Measurements from ENCODE around the gene SHISAL1.

SHISAL1 gene

DNA sequence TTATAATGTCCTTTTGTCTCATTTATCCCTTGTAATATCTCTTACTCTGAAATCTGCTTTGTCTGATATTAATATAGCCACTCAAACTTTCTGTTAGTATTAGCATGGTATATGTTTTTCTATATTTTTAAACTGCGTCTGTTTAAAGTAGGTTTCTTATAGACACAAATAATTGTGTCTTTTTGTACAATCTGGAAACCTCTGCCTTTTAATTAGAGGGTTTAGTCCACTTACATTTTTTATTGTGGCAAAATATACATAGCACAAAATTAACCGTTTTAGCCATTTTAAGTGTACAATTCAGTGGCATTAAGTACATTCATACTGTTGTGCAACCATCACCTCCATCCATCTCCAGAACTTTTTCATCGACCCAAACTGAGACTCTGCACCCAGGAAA is 103.4 kb downstream of the SHISAL1 start:
- peaks cover 7% of the 10 kb centered on the region for H3K4me1 Mint-ChIP-seq
- no peak overlapping the region for H3K27ac Mint-ChIP-seq
- no peak for DNase-seq
- H3K4me3 Mint-ChIP-seq, result no peak overlapping the region
- no peak for ATAC-seq
- no peaks in the 10 kb centered on the region for H3K27me3 Mint-ChIP-seq
- peaks cover 7% of the 10 kb centered on the region for H3K36me3 Mint-ChIP-seq (ENCODE audit: low read depth)
- H3K9me3 Mint-ChIP-seq, result peaks cover 17% of the 10 kb centered on the region

- H3K4me1 Mint-ChIP-seq, result peaks cover 7% of the 10 kb centered on the region
- H3K27me3 Mint-ChIP-seq, result no peaks in the 10 kb centered on the region
- H3K9me3 Mint-ChIP-seq, result peaks cover 17% of the 10 kb centered on the region
- H3K27ac Mint-ChIP-seq, result no peak overlapping the region
- H3K36me3 Mint-ChIP-seq (ENCODE audit: low read depth), result peaks cover 12% of the 10 kb centered on the region
- H3K4me3 Mint-ChIP-seq, result no peak overlapping the region
- no peak for DNase-seq
- no peak for ATAC-seq
These were observed 104.8 kb downstream of the SHISAL1 start for GRCh38 chr22:44207981-44208317.

DNA sequence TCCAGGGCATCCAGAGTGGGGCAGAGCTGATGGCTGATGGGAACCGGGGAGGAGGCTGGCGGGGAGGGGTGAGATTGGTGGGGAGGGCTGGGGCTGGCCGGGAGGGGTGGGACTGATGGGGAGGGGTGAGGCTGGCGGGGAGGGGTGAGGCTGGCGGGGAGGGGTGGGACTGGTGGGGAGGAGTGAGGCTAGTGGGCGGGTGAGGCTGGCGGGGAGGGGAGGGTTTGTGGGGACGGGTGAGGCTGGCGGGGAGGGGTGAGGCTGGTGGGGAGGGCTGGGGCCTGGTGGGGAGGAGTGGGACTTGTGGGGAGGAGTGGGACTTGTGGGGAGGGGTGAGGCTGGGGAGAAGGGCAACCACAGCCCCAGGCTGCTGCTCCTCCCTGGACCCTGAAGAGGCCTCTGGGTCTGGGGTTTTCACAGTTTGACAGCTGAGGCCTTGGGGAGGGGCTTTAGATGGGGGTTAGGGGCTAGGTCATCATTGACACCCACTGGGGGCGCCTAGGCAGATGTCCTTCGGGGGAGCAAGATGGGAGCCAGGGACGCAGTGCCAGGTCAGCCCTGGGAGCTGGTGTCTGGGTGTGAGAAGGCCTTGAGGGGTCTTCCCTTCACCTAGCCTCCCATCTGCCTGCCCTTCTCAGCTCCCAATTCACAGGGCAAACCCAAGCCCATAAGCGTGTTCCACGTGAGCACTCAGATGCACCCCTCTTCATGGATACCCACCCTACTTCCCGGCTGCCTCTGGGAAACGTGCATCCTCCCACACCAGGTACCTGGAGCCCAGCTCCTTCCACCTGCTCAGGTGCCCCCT is 105.4 kb downstream of the SHISAL1 start:
- peaks cover 7% of the 10 kb centered on the region for H3K4me1 Mint-ChIP-seq
- no peak overlapping the region for H3K27ac Mint-ChIP-seq
- H3K36me3 Mint-ChIP-seq (ENCODE audit: low read depth), result peaks cover 18% of the 10 kb centered on the region
- H3K27me3 Mint-ChIP-seq, result no peaks in the 10 kb centered on the region
- no peak for ATAC-seq
- no peak overlapping the region for H3K4me3 Mint-ChIP-seq
- H3K9me3 Mint-ChIP-seq, result peaks cover 17% of the 10 kb centered on the region
- DNase-seq, result no peak

DNA sequence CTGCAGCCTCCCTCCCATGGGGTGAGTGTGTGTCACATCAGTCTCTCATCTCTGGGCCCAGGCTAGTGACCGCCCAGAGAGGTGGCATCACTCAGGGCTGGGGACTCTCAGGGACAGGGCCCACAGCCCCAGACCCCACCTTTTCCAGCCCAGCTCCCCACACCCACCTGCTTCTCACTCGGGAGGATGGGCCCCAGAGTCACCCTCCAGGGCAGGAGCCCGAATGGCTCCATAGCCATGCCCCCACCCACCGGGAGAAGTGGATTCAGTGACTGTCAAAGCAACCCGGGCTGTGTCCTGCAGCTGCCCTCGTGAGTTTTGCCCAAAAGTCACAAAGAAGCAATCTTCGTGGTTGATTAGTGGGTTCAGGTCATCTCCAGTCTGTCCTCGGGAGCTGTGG is 106.1 kb downstream of the SHISAL1 start:
- peaks cover 23% of the 10 kb centered on the region for H3K36me3 Mint-ChIP-seq (ENCODE audit: low read depth)
- H3K4me1 Mint-ChIP-seq, result peaks cover 7% of the 10 kb centered on the region
- ATAC-seq, result no peak
- H3K9me3 Mint-ChIP-seq, result peaks cover 17% of the 10 kb centered on the region
- no peak for DNase-seq
- H3K27ac Mint-ChIP-seq, result no peak overlapping the region
- no peak overlapping the region for H3K4me3 Mint-ChIP-seq
- H3K27me3 Mint-ChIP-seq, result no peaks in the 10 kb centered on the region

GRCh38 chr22:44206330-44206645 is 106.5 kb downstream of the SHISAL1 start:
- peaks cover 23% of the 10 kb centered on the region for H3K36me3 Mint-ChIP-seq (ENCODE audit: low read depth)
- H3K4me3 Mint-ChIP-seq, result no peak overlapping the region
- H3K27ac Mint-ChIP-seq, result no peak overlapping the region
- H3K9me3 Mint-ChIP-seq, result peaks cover 17% of the 10 kb centered on the region
- H3K4me1 Mint-ChIP-seq, result peaks cover 7% of the 10 kb centered on the region
- no peaks in the 10 kb centered on the region for H3K27me3 Mint-ChIP-seq
- DNase-seq, result no peak
- no peak for ATAC-seq

DNA sequence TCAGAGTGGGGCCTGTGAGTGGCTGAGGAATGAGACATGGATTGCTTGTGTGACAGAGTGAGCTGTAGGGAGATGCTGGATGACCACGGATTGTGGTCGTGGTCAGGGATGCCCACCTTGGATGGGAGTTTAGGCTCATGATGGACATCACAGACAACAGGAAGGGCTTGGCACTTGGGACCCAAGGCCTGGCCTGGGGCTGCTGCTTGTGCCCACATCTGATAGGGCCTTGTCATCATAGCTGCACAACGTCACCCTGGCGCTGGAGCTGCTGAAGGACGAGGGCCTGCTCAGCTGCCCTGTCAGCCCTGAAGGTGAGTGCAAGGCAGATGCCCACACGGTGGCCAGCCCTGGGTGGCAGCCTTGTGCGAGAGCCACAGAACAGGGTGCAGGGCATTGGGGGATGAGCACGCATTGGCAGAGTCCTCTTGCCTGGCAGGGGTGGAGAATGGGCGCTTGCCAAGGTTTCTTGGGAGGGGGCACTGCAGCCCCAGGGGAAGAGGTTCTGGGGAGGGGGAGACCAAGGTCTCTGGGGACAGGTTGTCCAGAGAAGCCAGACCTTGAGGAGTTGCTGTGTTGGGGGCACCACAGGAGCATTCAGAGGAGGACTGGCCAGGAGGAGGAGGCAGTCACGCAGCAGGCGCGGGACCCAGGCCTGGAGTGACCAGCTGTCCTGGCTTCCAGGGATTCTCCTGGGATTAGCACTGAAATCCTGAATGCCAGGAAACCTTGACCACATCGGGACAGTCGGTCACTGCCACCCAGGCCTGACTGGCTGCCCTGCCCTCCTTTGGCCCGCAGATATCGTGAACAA is 107.0 kb downstream of the SHISAL1 start:
- peaks cover 7% of the 10 kb centered on the region for H3K4me1 Mint-ChIP-seq
- DNase-seq, result no peak
- no peaks in the 10 kb centered on the region for H3K27me3 Mint-ChIP-seq
- H3K4me3 Mint-ChIP-seq, result no peak overlapping the region
- H3K36me3 Mint-ChIP-seq (ENCODE audit: low read depth), result peaks cover 23% of the 10 kb centered on the region
- ATAC-seq, result no peak
- no peak overlapping the region for H3K27ac Mint-ChIP-seq
- H3K9me3 Mint-ChIP-seq, result peaks cover 17% of the 10 kb centered on the region

GRCh38 chr22:44204739-44205515 is 107.8 kb downstream of the SHISAL1 start:
- no peak overlapping the region for H3K27ac Mint-ChIP-seq
- H3K4me3 Mint-ChIP-seq, result no peak overlapping the region
- H3K27me3 Mint-ChIP-seq, result no peaks in the 10 kb centered on the region
- DNase-seq (no peak), ATAC-seq (no peak)
- H3K9me3 Mint-ChIP-seq, result peaks cover 11% of the 10 kb centered on the region
- peaks cover 21% of the 10 kb centered on the region for H3K36me3 Mint-ChIP-seq (ENCODE audit: low read depth)
- H3K4me1 Mint-ChIP-seq, result peaks cover 7% of the 10 kb centered on the region

- Mint-ChIP-seq H3K27ac (no peak overlapping the region), H3K4me3 (no peak overlapping the region), H3K9me3 (no peaks in the 10 kb centered on the region), H3K4me1 (peaks cover 3% of the 10 kb centered on the region), H3K27me3 (no peaks in the 10 kb centered on the region), H3K36me3 (ENCODE audit: low read depth) (peaks cover 31% of the 10 kb centered on the region)
- DNase-seq, result no peak
- no peak for ATAC-seq
These were observed 109.5 kb downstream of the SHISAL1 start for GRCh38 chr22:44203203-44203602.

- Mint-ChIP-seq H3K27ac (no peak overlapping the region), H3K36me3 (ENCODE audit: low read depth) (peaks cover 36% of the 10 kb centered on the region), H3K4me3 (no peak overlapping the region), H3K9me3 (no peaks in the 10 kb centered on the region), H3K27me3 (no peaks in the 10 kb centered on the region), H3K4me1 (no peaks in the 10 kb centered on the region)
- no peak for DNase-seq
- no peak for ATAC-seq
These were observed 110.4 kb downstream of the SHISAL1 start for GRCh38 chr22:44202261-44202789.

GRCh38 chr22:44201665-44202064 is 111.1 kb downstream of the SHISAL1 start:
- H3K4me3 Mint-ChIP-seq, result no peak overlapping the region
- ATAC-seq (no peak), DNase-seq (no peak)
- no peaks in the 10 kb centered on the region for H3K9me3 Mint-ChIP-seq
- peaks cover 36% of the 10 kb centered on the region for H3K36me3 Mint-ChIP-seq (ENCODE audit: low read depth)
- H3K27me3 Mint-ChIP-seq, result no peaks in the 10 kb centered on the region
- no peak overlapping the region for H3K27ac Mint-ChIP-seq
- H3K4me1 Mint-ChIP-seq, result no peaks in the 10 kb centered on the region

DNA sequence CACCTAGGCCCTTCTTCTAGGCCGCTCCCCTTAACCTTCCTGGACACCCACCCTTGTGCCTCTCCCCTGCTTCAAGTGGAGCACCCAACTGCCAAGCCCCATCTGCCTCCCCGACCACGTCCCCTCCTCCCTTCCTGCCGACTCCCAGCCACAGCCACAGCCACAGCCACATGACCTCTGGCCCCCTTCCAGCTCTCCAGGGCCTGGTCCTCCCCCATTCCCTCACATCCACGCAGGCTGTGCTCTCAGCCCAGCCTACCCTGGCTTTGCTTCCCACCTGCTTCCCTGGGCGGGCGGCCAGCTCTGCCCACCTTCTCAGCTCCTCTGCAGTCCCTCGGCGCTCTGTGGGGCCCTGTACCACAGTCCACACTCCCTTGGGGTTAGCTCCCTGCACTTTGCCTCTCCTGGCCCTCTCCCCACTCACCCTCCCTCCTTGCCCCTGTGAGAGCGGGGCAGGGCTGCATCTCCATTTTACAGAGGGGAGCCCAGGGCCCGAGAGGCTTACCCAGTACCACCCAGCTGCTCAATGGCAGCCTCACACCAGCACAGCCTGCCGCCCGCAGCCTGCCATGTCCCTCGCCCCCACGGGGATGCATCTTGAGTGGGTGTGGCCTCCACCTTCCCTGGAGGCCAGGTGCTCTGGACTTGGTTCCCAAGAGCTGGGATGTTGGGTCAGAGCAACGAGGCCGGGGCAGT is 111.7 kb downstream of the SHISAL1 start:
- Mint-ChIP-seq H3K36me3 (ENCODE audit: low read depth) (peaks cover 36% of the 10 kb centered on the region), H3K9me3 (no peaks in the 10 kb centered on the region), H3K27ac (no peak overlapping the region), H3K27me3 (no peaks in the 10 kb centered on the region), H3K4me1 (no peaks in the 10 kb centered on the region), H3K4me3 (no peak overlapping the region)
- ATAC-seq, result no peak
- DNase-seq, result no peak

DNA sequence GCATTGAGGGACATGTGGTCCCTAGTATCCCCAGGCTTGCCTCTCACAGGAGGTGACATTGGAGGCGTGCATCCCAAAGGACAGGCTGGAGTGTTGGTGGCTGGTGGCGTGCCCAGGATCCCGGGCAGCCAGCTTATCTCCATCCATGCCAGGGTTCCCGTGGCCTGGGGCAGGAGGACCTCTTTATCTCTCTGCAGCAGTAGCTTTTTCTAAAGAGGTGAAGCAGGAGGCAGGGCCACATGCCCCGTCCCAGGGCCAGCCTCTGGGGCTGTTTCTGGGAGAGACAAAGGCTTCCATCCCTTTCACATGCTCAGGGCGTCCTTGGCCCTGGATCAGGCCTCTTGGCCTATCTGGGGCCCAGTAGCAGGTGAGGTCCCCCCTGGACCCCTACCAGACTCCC is 112.3 kb downstream of the SHISAL1 start:
- Mint-ChIP-seq H3K4me1 (no peaks in the 10 kb centered on the region), H3K4me3 (no peak overlapping the region), H3K27me3 (no peaks in the 10 kb centered on the region), H3K27ac (no peak overlapping the region), H3K9me3 (no peaks in the 10 kb centered on the region), H3K36me3 (ENCODE audit: low read depth) (peaks cover 36% of the 10 kb centered on the region)
- DNase-seq (no peak), ATAC-seq (no peak)

GRCh38 chr22:44199866-44200265 is 112.9 kb downstream of the SHISAL1 start:
- no peak for ATAC-seq
- Mint-ChIP-seq H3K4me1 (peaks cover 2% of the 10 kb centered on the region), H3K27me3 (no peaks in the 10 kb centered on the region), H3K36me3 (ENCODE audit: low read depth) (peaks cover 35% of the 10 kb centered on the region), H3K4me3 (no peak overlapping the region), H3K27ac (no peak overlapping the region), H3K9me3 (no peaks in the 10 kb centered on the region)
- DNase-seq, result no peak

DNA sequence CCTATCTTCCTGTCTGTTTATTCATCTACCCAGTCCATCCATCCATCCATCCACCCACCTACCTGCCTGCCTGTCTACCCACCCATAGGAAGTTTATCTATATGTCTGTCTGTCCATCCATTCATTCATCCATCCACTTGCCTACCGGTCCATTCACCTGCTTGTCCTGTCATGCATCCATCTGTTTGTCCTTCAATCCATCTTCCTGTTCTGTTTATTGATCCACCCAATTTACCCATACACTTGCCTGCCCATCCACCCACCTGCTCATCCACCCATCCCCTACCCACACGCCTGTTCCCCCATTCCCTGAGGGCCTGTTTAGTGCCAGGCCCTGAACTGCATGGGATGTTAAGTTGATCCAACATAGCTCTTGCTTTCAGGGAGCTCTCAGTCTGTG is 113.6 kb downstream of the SHISAL1 start:
- H3K27me3 Mint-ChIP-seq, result no peaks in the 10 kb centered on the region
- no peak for ATAC-seq
- DNase-seq, result no peak
- peaks cover 9% of the 10 kb centered on the region for H3K4me1 Mint-ChIP-seq
- H3K9me3 Mint-ChIP-seq, result peaks cover 6% of the 10 kb centered on the region
- no peak overlapping the region for H3K27ac Mint-ChIP-seq
- H3K4me3 Mint-ChIP-seq, result no peak overlapping the region
- H3K36me3 Mint-ChIP-seq (ENCODE audit: low read depth), result peaks cover 41% of the 10 kb centered on the region

Data from activated naive CD8-positive, alpha-beta T cell treated with anti-CD3 and anti-CD28 coated beads, Interleukin-2, amount 50 U/mL, for 24 hours (primary cell).